HG03558 (cell line): Measurements from ENCODE around the gene ITGAL.
"Not testable (repeated sequence)": the region's sequence is repeated elsewhere in the genome, so short reads cannot be mapped to it uniquely, and the experiment has no call there.

Source experiments
- ATAC-seq: cut with Tn5 transposase; IDR thresholded peaks from one replicate; pipeline ENCODE4 v1.9.1; 2021; ENCODE audit warnings: moderate number of reproducible peaks; ENCODE audit not compliant: unreplicated experiment; ENCODE audit errors: extremely low read depth

The ITGAL gene

DNA sequence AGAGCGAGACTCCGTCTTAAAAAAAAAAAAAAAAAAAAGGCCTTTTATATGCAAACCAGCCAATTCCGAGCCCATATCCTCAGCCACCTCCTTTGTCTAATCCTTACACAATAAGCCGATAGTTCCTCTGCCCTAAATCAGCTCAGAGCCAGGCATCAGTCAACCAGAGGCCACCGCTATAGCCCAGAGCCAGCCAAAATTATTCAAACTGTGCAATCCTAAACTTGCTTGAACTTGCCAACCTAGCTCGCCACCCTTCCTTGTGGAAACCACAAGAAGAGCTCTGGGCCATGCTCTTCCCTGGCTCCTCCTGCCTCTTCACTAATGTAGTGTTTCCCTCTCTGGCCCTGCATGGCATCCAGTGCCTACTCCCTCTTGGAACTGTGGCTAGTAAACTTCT, 17.7 kb downstream of the ITGAL start:
- ATAC-seq, result no peak

DNA sequence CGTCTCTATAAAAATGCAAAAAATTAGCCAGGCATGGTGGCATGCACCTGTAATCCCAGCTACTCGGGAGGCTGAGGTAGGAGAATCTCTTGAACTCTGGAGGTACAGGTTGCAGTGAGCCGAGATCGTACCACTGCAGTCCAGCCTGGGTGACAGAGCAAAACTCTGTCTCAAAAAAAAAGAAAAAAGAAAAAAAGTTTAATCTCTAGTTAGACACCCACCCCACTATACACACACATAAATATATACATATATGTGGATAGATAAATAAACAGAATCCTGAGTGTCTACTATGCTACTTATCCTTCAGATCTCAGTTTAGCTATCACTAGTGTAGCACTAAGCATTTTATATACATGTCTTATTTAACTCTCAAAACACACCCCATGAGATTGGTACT, 18.7 kb downstream of the ITGAL start:
- ATAC-seq, result no peak

DNA sequence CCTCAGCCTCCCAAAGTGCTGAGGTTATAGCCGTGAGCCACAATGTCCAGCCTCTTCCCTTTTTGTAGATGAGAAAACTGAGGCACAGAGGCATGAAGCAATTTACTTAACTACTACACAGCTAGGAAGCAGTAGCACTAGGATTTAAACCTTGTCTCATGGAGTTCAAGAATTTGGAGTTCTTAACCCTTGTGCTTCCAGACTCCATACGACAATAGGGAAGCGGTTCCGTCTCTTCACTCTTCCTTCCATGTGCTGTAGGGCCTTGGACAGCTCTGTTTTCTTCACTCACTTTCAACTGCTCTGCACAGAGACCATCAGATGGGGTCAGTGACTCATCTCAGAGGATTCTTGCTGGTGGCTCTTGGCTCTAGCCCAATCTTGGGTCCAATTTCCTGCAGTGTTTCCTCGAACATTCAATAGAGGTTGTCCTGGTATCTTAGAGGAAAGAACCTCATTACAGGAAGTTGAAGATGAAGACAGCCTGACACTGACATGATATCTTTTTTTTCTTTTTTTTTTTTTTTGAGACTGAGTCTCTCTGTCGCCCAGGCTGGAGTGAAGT, 19.3 kb downstream of the ITGAL start:
- no peak for ATAC-seq

DNA sequence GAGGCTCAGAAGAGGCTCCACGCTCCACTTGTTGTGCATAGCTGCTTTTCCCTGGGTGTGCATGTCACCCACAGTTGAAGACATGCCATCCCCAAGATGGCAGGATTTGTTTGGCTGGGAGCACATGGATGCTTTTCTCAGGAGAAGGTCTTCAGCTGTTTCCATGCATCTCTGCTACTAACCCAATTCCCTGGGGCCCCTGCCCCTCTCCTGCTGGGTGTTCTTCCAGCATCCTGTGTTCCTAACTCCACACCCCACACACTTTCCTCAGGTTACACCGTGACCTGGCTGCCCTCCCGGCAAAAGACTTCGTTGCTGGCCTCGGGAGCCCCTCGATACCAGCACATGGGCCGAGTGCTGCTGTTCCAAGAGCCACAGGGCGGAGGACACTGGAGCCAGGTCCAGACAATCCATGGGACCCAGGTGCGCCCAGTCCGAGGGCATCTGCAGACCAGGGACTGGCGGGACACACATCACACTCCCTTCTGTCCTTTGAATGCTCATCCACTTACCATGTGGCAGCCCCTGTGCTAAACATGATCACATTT, 21.5 kb downstream of the ITGAL start:
- ATAC-seq, result no peak

DNA sequence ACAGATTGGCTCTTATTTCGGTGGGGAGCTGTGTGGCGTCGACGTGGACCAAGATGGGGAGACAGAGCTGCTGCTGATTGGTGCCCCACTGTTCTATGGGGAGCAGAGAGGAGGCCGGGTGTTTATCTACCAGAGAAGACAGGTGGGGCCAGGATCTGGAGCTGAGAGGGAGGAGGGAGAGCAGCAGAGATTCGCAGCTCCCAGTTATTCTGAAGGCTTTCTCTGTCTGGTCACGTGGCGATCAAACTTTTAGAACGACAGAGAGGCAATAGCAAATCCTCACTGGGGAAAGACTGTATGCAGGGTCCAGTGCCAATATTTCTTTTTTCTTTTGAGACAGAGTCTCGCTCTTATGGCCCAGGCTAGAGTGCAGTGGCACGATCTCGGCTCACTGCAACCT, 22.2 kb downstream of the ITGAL start:
- ATAC-seq, result no peak

DNA sequence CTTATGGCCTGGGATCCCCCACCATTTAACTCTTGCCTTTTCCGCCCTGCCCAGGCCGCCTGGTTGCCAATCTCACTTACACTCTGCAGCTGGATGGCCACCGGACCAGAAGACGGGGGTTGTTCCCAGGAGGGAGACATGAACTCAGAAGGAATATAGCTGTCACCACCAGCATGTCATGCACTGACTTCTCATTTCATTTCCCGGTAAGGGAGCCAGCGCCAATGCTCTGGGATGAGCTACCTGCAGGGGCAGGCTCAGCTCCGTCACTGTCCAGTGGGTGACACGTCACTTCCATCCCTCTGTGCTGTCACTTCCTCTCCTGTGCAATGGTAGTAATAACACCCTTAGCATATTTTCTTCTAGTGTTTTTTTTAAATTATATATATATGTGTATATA, 26.7 kb downstream of the ITGAL start:
- ATAC-seq, result no peak

DNA sequence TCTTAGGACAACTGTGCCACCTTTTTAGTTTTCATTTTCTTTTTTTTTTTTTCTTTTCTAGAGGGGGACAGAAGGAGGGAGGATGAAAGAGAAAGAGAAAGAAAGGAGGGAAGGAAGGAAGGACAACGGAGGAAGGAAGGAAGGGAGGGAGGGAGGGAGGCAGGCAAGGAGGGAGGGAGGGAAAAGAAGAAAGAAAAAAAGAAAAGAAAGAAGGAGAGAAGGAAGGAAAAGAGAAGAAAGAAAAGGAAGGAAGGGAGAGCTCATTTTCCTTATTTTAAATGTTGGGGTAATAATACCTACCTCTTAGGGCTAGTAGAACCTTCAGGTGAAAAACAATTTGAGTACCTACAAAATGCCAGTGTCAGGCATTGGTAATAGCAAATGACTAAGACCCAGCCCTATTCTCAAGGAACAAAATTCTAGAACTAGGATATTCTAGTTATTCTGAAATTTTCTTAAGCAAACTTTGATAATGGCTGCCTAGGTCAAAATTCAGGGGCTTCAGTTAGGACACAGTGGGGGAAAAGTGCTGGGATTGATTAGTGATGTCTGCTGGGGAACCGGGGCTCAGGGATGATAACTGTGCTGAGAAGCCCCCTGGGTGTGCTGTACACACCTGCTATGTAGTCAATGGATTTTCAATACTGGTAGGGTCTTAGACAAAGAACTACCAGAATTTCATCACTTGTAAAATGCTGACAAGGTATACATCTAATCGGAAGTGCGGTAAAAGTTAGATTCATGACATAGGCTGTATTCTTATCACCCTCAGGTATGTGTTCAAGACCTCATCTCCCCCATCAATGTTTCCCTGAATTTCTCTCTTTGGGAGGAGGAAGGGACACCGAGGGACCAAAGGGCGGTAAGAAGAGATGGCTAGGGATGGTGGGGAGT, 31.1 kb downstream of the ITGAL start:
- ATAC-seq, result no peak

DNA sequence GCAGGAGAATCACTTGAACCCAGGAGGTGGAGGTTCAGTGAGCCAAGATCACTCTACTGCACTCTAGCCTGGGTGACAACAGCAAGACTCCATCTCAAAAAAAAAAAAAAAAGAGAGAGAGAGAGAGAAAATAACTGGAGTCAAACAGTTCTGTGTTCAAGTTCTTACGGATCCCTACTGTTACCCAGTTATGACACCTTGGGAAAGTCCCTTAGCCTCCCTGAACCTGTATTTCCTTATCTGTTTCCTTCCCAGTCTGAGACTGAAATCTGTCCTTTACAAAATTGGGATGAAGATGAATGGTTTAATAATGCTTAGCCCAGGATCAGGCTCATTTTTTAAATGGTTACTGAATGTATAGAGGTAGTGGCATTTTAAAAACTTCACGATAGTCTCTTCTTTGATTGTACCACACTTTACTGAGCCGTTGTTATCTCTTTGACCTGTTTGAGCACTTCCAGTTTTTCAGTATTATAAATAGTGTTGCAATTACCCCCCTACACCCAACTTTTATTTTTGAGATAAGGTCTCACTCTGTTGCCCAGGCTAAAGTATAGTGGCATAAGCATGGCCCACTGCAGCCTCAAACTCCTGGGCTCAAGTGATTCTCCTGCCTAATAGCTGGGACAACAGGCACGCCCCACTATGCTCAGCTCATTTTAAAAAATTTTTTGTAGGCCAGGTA, 36.7 kb downstream of the ITGAL start:
- ATAC-seq, result no peak

DNA sequence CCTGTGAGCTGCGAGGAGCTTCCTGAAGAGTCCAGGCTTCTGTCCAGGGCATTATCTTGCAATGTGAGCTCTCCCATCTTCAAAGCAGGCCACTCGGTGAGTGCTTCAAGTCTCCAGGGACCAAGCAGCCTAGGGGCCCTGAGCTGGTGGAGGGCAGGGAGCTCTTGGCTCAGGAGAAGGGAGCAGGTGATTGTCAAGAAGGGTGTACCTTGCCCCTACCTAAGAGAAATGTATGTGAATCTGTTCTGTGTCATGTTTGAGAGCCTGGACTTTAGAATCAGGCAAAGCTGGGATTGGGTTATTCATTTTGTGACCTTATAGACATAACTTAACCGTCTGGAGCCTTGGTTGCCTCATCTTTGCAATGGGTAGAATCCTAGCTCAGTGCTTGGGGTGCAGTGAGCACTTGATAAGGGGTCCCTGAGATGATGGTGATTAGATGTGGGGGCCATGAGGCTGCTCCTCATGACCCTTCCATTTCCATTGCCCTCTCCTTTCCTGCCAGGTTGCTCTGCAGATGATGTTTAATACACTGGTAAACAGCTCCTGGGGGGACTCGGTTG, 37.9 kb downstream of the ITGAL start:
- no peak for ATAC-seq

DNA sequence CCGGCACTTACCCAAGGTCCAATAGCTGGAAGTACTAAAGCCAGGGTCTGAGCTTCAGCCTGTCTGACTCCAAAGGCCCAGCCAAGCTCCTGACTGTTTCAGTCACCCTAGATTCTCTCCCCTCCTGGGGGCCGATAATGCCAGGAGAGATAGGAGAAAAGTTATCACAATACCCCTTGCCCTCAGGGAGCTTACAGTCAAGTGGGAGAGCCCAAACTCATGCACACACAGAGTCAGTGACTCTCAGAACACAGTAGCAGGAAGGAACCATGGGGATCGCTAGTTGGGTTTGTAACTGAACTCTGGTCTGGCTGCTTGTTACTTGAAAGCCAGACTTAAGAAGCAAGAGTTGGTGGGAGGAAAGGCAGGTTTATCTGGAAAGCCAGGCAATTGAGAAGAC, 39.0 kb downstream of the ITGAL start:
- no peak for ATAC-seq

DNA sequence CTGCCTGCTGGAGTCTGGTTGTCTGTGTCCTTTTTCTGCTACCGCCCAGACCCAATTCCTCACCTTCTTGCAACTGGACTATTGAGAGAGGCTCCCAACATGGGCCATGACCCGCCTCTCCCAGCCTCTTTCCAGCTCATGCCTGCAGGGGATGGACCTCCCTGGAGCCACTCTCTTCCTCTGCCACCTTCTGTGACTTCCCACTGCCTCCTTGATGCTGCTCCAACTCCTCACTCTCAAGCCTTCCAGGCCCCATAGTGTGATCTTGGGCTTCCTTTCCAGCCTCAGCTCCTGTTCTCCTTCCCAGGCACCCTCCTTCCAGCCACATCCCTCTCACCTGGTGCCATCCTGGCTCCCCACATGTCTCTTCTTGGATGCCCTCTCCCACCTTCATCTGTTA, 42.7 kb downstream of the ITGAL start:
- no peak for ATAC-seq

DNA sequence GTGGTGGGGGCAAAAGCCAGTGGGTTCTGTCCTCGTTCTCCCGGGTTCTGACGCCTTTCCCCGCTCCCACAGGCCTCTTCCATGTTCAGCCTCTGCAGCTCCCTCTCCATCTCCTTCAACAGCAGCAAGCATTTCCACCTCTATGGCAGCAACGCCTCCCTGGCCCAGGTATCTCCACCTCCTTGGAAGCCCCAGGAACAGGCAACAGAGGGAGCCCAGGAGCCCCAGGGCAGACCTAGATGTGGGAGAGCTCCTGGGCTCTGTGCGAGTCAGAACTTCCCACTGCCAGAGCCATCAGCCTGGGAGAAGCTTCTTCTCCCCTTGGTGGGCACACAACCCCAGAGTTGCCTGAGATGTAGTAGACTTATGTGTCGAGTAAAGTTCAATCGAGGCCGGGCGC, 46.0 kb downstream of the ITGAL start:
- ATAC-seq, result no peak

DNA sequence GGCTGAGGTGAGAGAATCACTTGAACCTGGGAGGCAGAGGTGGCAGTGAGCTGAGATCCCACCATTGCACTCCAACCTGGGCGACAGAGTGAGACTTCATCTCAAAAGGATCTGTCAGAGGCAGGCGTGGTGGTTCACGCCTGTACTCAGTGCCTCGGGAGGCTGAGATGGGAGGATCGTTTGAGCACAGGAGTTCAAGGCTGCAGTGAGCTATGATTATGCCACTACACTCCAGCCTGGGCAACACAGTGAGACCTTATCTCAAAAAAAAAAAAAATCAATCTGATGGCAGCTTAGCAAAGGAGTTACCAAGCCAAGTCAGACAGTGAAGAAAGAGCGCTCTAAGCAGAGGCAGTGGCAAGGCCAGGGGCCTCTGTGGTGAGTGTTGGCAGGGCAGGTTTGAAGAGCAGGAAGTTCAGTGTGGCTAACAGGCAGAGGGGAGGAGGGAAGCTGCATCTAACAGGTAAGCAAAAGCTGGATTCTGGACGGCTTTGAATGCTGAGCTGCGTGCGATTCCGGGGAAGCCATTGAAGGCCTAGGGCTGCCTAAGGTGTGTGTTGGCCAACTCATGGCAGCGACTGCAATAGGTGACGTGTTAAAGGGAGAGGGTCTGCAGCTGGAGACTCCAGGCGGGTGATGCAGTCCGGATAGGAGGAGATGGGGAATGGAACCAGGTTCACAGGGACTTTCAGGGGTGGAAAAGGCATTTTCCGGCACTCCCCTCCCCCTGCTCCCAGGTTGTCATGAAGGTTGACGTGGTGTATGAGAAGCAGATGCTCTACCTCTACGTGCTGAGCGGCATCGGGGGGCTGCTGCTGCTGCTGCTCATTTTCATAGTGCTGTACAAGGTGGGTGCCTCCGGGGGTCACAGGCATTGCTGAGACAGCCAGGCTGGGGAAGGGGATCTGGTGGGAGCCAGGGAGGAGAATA, 46.8 kb downstream of the ITGAL start:
- ATAC-seq, result no peak

DNA sequence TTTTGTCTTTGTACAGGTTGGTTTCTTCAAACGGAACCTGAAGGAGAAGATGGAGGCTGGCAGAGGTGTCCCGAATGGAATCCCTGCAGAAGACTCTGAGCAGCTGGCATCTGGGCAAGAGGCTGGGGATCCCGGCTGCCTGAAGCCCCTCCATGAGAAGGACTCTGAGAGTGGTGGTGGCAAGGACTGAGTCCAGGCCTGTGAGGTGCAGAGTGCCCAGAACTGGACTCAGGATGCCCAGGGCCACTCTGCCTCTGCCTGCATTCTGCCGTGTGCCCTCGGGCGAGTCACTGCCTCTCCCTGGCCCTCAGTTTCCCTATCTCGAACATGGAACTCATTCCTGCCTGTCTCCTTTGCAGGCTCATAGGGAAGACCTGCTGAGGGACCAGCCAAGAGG, 48.9 kb downstream of the ITGAL start:
- no peak for ATAC-seq

DNA sequence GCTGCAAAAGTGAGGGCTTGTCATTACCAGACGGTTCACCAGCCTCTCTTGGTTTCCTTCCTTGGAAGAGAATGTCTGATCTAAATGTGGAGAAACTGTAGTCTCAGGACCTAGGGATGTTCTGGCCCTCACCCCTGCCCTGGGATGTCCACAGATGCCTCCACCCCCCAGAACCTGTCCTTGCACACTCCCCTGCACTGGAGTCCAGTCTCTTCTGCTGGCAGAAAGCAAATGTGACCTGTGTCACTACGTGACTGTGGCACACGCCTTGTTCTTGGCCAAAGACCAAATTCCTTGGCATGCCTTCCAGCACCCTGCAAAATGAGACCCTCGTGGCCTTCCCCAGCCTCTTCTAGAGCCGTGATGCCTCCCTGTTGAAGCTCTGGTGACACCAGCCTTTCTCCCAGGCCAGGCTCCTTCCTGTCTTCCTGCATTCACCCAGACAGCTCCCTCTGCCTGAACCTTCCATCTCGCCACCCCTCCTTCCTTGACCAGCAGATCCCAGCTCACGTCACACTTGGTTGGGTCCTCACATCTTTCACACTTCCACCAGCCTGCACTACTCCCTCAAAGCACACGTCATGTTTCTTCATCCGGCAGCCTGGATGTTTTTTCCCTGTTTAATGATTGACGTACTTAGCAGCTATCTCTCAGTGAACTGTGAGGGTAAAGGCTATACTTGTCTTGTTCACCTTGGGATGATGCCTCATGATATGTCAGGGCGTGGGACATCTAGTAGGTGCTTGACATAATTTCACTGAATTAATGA, 49.5 kb downstream of the ITGAL start:
- ATAC-seq, result no peak

DNA sequence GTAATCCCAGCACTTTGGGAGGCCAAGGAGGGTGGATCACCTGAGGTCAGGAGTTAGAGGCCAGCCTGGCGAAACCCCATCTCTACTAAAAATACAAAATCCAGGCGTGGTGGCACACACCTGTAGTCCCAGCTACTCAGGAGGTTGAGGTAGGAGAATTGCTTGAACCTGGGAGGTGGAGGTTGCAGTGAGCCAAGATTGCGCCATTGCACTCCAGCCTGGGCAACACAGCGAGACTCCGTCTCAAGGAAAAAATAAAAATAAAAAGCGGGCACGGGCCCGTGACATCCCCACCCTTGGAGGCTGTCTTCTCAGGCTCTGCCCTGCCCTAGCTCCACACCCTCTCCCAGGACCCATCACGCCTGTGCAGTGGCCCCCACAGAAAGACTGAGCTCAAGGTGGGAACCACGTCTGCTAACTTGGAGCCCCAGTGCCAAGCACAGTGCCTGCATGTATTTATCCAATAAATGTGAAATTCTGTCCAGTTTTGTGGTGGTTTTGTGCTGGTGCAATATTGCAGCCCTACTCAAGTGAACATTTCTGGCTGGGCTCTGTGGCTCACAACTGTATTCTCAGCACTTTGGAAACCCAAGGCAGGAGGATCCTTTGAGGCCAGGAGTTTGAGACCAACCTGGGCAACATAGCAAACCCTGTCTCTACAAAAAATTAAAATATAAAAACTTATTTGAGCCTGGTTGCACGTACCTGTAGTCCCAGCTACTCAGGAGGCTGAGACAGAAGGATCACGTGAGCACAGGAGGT, 50.3 kb downstream of the ITGAL start:
- not testable (repeated sequence) for ATAC-seq

DNA sequence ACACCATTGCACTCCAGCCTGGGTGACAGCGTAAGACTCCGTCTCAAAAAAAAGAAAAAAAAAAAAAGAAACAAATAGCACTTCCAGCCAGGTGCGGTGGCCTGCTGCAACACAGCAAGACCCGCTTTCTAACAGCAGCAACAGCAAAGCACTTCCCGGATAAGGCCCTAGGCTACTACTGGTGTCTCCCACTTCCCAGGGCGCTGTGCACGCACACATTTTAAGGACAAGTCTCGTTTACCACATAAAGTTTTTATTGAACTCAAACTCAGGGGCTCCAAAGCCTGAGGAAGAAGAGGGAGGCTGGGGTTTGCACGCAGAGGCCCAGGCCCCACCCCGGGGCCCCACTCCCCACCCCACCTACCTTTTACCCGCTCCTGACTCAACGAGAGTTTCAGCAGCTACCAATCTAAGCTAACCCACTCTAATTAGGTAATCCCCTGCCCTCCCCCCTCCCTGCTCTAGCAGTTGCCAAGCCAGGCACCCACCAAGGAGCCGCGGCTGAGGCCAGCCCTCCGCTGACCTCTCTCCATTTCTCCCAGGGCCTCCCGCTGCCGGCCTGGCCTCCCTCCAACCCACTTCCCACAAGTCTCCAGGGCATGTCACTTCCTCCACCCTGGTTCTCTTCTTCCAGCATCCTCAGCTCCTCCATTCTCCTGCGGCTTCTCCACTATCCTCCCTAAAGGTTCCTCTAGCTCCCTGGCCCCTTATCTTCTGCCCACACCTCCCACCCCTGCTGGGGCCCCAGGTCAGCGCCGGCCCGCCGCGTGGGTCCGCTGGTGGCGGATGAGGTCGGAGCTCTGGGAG, 51.4 kb downstream of the ITGAL start:
- ATAC-seq, result no peak
